RWPE2 (cell line): ENCODE data around the gene ZNF592.
A peak's percentile ranks its signal among the peaks of the same experiment; 100 is the strongest.

Source experiments
- ATAC-seq: fragments of 200-7000 bp; cut with Tn5 transposase; 3 replicates; pipeline ENCODE4 v1.9.1; 2021; ENCODE audit warnings: low read depth
- DNase-seq: peaks from one replicate; pipeline ENCODE4 v3.0.0-alpha.2; 2020; ENCODE audit warnings: low spot score
- H3K27ac ChIP-seq: fragments of 450-650 bp; 2 replicates; pipeline ENCODE4 v1.5.1; 2017; ENCODE audit warnings: mild to moderate bottlenecking; ENCODE audit not compliant: poor library complexity, severe bottlenecking
- H3K27me3 ChIP-seq: fragments of 250-450 bp; sonication (Bioruptor Pico); 2 replicates; pipeline ENCODE4 v1.5.1; 2021; ENCODE audit warnings: mild to moderate bottlenecking, moderate library complexity; ENCODE audit not compliant: insufficient read depth, poor library complexity, severe bottlenecking
- H3K36me3 ChIP-seq: fragments of 250-450 bp; sonication (Bioruptor Pico); 2 replicates; pipeline ENCODE4 v1.5.1; 2020; ENCODE audit warnings: low read depth, mild to moderate bottlenecking, moderate library complexity
- H3K4me1 ChIP-seq: fragments of 250-450 bp; sonication (Bioruptor Pico); 2 replicates; pipeline ENCODE4 v1.5.1; 2021; ENCODE audit warnings: mild to moderate bottlenecking, moderate library complexity; ENCODE audit not compliant: insufficient read depth, poor library complexity, severe bottlenecking
- H3K4me3 ChIP-seq: fragments of 250-450 bp; sonication (Bioruptor Pico); 2 replicates; pipeline ENCODE4 v1.5.1; 2021; ENCODE audit warnings: mild to moderate bottlenecking, moderate library complexity; ENCODE audit not compliant: severe bottlenecking
- H3K9me3 ChIP-seq: fragments of 250-450 bp; sonication (Bioruptor Pico); 2 replicates; pipeline ENCODE4 v1.5.1; 2021; ENCODE audit warnings: mild to moderate bottlenecking, moderate library complexity; ENCODE audit not compliant: severe bottlenecking
- CTCF ChIP-seq: fragments of 450-650 bp; IDR thresholded peaks from one replicate; pipeline ENCODE4 v1.5.1; 2017; ENCODE audit warnings: mild to moderate bottlenecking, moderate library complexity; ENCODE audit not compliant: poor library complexity, severe bottlenecking

The ZNF592 gene

GRCh38 chr15:84714372-84714771, 34.0 kb upstream of the ZNF592 start:
- ATAC-seq (no peak), DNase-seq (no peak)
- no peak for TF ChIP-seq CTCF
- Histone ChIP-seq H3K27me3 (no peaks in the 10 kb centered on the region), H3K27ac (no peak overlapping the region), H3K36me3 (peaks cover 40% of the 10 kb centered on the region), H3K4me1 (peaks cover 8% of the 10 kb centered on the region), H3K4me3 (peak overlapping the region; percentile 57), H3K9me3 (no peaks in the 10 kb centered on the region)

DNA sequence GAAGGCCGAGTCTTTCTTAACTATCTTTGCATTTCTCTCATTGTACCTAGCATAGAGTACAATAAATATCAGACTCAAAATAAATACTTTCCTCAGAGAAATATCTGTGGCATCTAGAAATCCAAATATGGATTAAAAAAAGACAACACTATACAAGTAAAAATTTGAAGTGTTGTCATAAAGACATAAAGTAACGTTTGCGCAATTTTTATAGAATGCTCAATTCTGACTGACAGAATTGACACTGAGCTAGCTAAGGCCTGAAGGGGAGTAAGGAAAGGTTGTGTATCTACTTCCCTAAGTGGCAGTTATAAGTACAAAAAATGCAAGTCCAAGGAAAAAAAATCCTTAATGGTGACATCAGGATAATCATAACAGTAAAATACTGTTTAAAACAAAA, 33.6 kb upstream of the ZNF592 start:
- no peak for ATAC-seq
- Histone ChIP-seq H3K27me3 (no peaks in the 10 kb centered on the region), H3K9me3 (no peaks in the 10 kb centered on the region), H3K4me1 (peaks cover 8% of the 10 kb centered on the region), H3K4me3 (peak overlapping the region; percentile 57), H3K36me3 (peaks cover 35% of the 10 kb centered on the region), H3K27ac (peak overlapping the region; percentile 82)
- TF ChIP-seq CTCF = no peak
- no peak for DNase-seq

- Histone ChIP-seq H3K9me3 (no peaks in the 10 kb centered on the region), H3K4me1 (peaks cover 8% of the 10 kb centered on the region), H3K27ac (peak overlapping the region; percentile 82), H3K36me3 (peaks cover 28% of the 10 kb centered on the region), H3K4me3 (peak overlapping the region; percentile 57), H3K27me3 (no peaks in the 10 kb centered on the region)
- no peak for TF ChIP-seq CTCF
- DNase-seq = no peak
- ATAC-seq = peak; percentile 13
Observed at GRCh38 chr15:84715441-84716035, 32.9 kb upstream of the ZNF592 start.

DNA sequence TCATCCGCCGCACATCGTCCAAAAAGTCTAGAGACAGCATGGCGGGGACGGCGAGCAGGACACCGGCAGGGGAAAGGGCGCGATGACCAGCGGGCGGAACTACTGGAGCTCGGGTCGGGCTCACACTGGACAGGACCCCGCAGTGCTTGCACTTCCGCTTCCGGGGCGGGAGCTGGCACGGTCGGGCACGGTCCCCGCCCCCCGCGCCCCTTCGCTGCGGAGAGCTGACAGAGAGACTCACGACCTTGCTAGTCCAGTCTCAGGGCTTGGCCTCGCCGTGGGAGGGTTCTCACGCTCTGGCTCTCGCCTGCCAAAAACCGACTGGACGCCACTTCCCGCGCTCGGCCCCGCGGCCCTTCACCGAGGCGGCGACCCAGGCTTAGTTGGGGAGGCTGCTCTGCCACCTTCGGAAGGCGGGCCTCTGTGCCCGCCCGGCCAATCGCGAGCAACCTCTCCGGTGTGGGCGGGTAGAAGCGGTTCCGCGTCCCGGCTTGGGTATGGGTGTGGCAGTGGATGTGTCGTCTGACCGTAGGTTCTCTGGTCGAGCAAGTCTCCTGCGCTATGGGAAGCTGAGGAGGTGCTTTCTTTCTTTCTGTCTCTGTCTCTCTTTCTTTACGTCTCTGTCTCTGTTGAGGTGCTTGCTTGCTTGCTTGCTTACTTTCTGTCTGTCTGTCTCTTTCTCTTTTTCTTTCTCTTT, 32.2 kb upstream of the ZNF592 start, which contains the start of gene SEC11A:
TSS of gene SEC11A (minus strand) at position 104 of the 697 bp plus-strand sequence. CDS start at position 40, 64 bp downstream.
- no peak for TF ChIP-seq CTCF
- Histone ChIP-seq H3K27me3 (no peaks in the 10 kb centered on the region), H3K4me1 (peaks cover 8% of the 10 kb centered on the region), H3K9me3 (no peaks in the 10 kb centered on the region), H3K27ac (peak within 1 kb of the TSS; percentile 82), H3K36me3 (peaks cover 21% of the 10 kb centered on the region), H3K4me3 (peak within 1 kb of the TSS; percentile 57)
- DNase-seq = peak; percentile 100
- ATAC-seq = peak; percentile 96

GRCh38 chr15:84721371-84721770, 27.0 kb upstream of the ZNF592 start:
- H3K4me3 ChIP-seq = no peak overlapping the region
- no peaks in the 10 kb centered on the region for H3K36me3 ChIP-seq
- DNase-seq = no peak
- H3K27ac ChIP-seq = no peak overlapping the region
- ATAC-seq = no peak
- TF ChIP-seq CTCF = no peak
- H3K4me1 ChIP-seq = peaks cover 14% of the 10 kb centered on the region
- H3K9me3 ChIP-seq = no peaks in the 10 kb centered on the region
- no peaks in the 10 kb centered on the region for H3K27me3 ChIP-seq
